ENCODE measurements around the gene STAT6.

The STAT6 gene

GRCh38 chr12:57104292-57104910 lies 6.8 kb downstream of the STAT6 start:
- no peak for DNase-seq (ENCODE audit: low read depth in 2 of 3, low spot score in 2 of 3)

DNA sequence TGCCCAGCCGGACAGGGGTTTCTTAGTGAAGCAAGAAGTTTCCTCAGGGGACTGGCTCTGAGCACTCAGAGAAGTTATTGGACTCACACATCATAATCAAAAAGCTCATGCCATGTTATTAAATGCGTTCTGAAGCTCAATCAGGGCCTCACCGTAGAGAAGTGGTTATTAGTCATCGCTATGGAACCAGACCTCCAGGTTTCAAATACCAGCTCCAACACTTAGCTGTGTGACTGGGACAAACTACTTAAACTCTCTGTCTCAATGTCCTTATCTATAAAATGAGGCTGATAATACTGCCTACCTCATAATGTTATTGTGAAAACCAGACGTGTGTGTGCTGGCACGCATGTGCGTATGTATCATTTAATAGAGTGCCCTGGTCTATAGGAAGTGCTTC lies 7.3 kb downstream of the STAT6 start:
- no peak for DNase-seq (ENCODE audit: low read depth in 2 of 3, low spot score in 2 of 3)

- DNase-seq (ENCODE audit: low read depth in 2 of 3, low spot score in 2 of 3): no peak
Observed at GRCh38 chr12:57101892-57102695, 9.1 kb downstream of the STAT6 start.

DNA sequence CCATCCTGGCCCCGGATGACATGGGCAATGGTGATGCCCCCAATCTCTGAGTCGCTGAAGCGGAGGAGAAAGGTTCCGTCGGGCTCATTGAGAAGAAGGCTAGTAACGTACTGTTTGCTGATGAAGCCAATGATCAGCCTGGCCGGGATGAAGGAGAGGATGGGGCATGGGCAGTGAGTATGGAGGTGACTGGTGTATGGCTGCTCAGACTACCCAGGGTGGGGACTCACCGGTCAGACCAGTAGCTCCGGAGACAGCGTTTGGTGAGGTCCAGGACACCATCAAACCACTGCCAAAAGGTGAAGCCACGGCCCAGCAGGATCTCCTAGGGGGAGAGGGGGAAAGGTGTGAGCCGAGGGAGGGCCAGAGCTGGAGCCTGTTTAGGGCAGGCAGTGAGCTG lies 11.4 kb downstream of the STAT6 start:
- DNase-seq (ENCODE audit: low read depth in 2 of 3, low spot score in 2 of 3): no peak

DNA sequence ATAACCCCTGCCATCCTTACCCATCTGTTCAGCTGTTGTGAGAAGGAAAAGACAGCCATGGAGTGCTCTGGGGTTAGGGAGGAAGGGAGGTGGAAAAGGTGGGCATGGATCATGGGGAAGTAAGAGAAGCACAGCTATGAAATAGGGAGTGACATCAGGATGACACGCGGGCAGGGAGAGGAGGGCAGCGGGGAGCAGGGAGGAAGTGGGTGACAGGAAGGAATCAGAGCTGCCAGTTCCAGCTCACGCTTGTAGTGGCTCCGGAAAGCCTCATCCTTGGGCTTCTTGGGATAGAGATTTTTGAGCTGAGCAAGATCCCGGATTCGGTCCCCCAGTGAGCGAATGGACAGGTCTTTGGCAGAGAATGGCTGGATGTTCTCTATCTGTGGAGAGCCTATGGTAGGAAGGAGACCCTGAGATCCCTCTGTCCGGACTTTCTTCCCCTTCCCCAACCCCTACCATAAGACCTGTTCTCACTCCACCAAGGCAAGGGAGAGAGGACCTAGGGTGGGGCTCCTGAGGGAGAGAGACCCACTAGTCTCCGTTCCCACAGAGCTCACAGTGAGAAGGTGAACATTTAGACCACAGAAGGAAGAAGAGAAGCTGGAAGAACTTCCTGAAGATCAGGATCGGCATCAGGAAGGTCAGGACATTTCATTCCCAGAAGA lies 12.0 kb downstream of the STAT6 start:
- no peak for DNase-seq (ENCODE audit: low read depth in 2 of 3, low spot score in 2 of 3)

- DNase-seq (ENCODE audit: low read depth in 2 of 3, low spot score in 2 of 3): no peak
Observed at GRCh38 chr12:57098546-57098945, 12.6 kb downstream of the STAT6 start.

- DNase-seq (ENCODE audit: low read depth in 2 of 3, low spot score in 2 of 3): no peak
Observed at GRCh38 chr12:57097554-57097835, 13.7 kb downstream of the STAT6 start.

GRCh38 chr12:57096748-57097553 lies 14.2 kb downstream of the STAT6 start:
- no peak for DNase-seq (ENCODE audit: low read depth in 2 of 3, low spot score in 2 of 3)

GRCh38 chr12:57096099-57096572 lies 15.0 kb downstream of the STAT6 start:
- no peak for DNase-seq (ENCODE audit: low read depth in 2 of 3, low spot score in 2 of 3)

- no peak for DNase-seq (ENCODE audit: low read depth in 2 of 3, low spot score in 2 of 3)
Observed at GRCh38 chr12:57095440-57095839, 15.7 kb downstream of the STAT6 start.

GRCh38 chr12:57094208-57095160 lies 16.7 kb downstream of the STAT6 start:
- DNase-seq (ENCODE audit: low read depth in 2 of 3, low spot score in 2 of 3): no peak

GRCh38 chr12:57093415-57094207 lies 17.6 kb downstream of the STAT6 start:
- peak in 1 of 3 experiments; percentile 57 for DNase-seq (ENCODE audit: low read depth in 2 of 3, low spot score in 2 of 3)

- DNase-seq (ENCODE audit: low read depth in 2 of 3, low spot score in 2 of 3): no peak
Observed at GRCh38 chr12:57092876-57093414, 18.2 kb downstream of the STAT6 start.

- DNase-seq (ENCODE audit: low read depth in 2 of 3, low spot score in 2 of 3): no peak
Observed at GRCh38 chr12:57092529-57092862, 18.7 kb downstream of the STAT6 start.

GRCh38 chr12:57091638-57092528 lies 19.3 kb downstream of the STAT6 start:
- no peak for DNase-seq (ENCODE audit: low read depth in 2 of 3, low spot score in 2 of 3)

DNA sequence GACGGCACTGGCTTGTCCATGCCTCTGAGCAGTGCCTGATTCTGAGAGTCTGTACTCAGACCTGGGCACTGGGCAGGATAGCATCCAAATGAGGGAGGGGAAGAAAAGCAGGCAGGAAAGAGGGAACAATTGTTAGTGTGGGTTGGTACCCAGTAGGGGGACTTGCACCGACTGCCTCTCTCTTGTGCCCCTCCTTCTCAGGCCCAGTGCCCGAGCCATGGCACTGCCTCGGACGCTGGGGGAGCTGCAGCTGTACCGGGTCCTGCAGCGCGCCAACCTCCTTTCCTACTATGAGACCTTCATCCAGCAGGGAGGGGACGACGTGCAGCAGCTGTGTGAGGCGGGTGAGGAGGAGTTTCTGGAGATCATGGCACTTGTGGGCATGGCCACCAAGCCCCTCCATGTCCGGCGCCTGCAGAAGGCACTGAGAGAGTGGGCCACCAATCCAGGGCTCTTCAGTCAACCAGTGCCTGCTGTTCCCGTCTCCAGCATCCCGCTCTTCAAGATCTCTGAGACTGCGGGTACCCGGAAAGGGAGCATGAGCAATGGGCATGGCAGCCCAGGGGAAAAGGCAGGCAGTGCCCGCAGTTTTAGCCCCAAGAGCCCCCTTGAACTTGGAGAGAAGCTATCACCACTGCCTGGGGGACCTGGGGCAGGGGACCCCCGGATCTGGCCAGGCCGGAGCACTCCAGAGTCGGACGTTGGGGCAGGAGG lies 20.1 kb downstream of the STAT6 start:
- DNase-seq (ENCODE audit: low read depth in 2 of 3, low spot score in 2 of 3): no peak

GRCh38 chr12:57090490-57090889 lies 20.7 kb downstream of the STAT6 start:
- DNase-seq (ENCODE audit: low read depth in 2 of 3, low spot score in 2 of 3): no peak
